ENCODE data around the gene RIBC2. TPM values are rescaled to one million over a fixed set of nuclear protein-coding genes. Genes with fewer than 3 reads are reported as not detected.
"Not testable (repeated sequence)": the region's sequence is repeated elsewhere in the genome, so short reads cannot be mapped to it uniquely, and the experiment has no call there.

RIBC2 gene
- total and polyA plus RNA-seq, 7 donors, result 1.5 TPM; not detected in 6

GRCh38 chr22:45435544-45436139, 22.1 kb downstream of the RIBC2 start:
- no peaks in the 10 kb centered on the region for H3K27me3 ChIP-seq
- H3K4me3 ChIP-seq, result peak overlapping the region in 1 of 4 donors; percentile 22
- peak; percentile 95 for DNase-seq
- peak overlapping the region; percentile 62 to 76 (median 66) for H3K27ac ChIP-seq
- H3K9me3 ChIP-seq, result no peaks in the 10 kb centered on the region
- intact Hi-C loops (cut with DNase I), result loop anchor here (1.0 to 5.0 kb wide), 2 partner anchors 123 to 166 kb away; no protein-coding TSS in a partner anchor
- 5 to 10% methylated on average over 20 of the region's 20 CpGs for WGBS, 2 donors
- TF ChIP-seq CTCF (IDR thresholded peaks at IDR 0.05), result peak; percentile 92 to 99 (median 97)
- no peak for TF ChIP-seq POLR2A (IDR thresholded peaks at IDR 0.05)
- peak in 2 of 4 donors; percentile 54 to 63 for TF ChIP-seq POLR2AphosphoS5 (IDR thresholded peaks at IDR 0.05)
- peaks cover 0 to 7% (median 5%) of the 10 kb centered on the region in 4 donors for H3K4me1 ChIP-seq
- H3K36me3 ChIP-seq, result no peaks in the 10 kb centered on the region

GRCh38 chr22:45436871-45437517, 23.5 kb downstream of the RIBC2 start:
- peaks cover 0 to 14% (median 7%) of the 10 kb centered on the region in 4 donors for H3K4me1 ChIP-seq
- intact Hi-C loops (cut with DNase I), result loop anchor here (5.0 kb wide), 1 partner anchor 125 kb away; no protein-coding TSS in a partner anchor
- H3K9me3 ChIP-seq, H3K27me3 ChIP-seq, DNase-seq, H3K27ac ChIP-seq, H3K4me3 ChIP-seq, H3K36me3 ChIP-seq: not testable (repeated sequence)
- WGBS, 2 donors, result 81 to 82% methylated on average over 34 of the region's 34 CpGs

GRCh38 chr22:45438336-45438735, 24.8 kb downstream of the RIBC2 start:
- Histone ChIP-seq H3K36me3 (no peaks in the 10 kb centered on the region), H3K27me3 (no peaks in the 10 kb centered on the region), H3K27ac (no peak overlapping the region), H3K4me3 (no peak overlapping the region), H3K9me3 (no peaks in the 10 kb centered on the region), H3K4me1 (peaks cover 0 to 14% (median 7%) of the 10 kb centered on the region in 4 donors)
- DNase-seq, result no peak
- intact Hi-C loops (cut with DNase I), result loop anchor here (5.0 kb wide), 1 partner anchor 126 kb away; no protein-coding TSS in a partner anchor
- TF ChIP-seq EP300 (IDR thresholded peaks at IDR 0.05), result no peak
- no peak for TF ChIP-seq POLR2AphosphoS5 (IDR thresholded peaks at IDR 0.05)
- TF ChIP-seq POLR2A (IDR thresholded peaks at IDR 0.05), result no peak
- TF ChIP-seq CTCF (IDR thresholded peaks at IDR 0.05), result no peak

- peak overlapping the region in 1 of 4 donors; percentile 17 for H3K27ac ChIP-seq
- H3K27me3 ChIP-seq, H3K9me3 ChIP-seq, H3K4me3 ChIP-seq, H3K4me1 ChIP-seq, H3K36me3 ChIP-seq, DNase-seq: not testable (repeated sequence)
- intact Hi-C loops (cut with DNase I), result loop anchor here (1.0 kb wide), 1 partner anchor 113 kb away; no protein-coding TSS in a partner anchor
- WGBS, 2 donors, result 47 to 54% methylated on average over 13 of the region's 13 CpGs
Measured at GRCh38 chr22:45440688-45441087, 27.2 kb downstream of the RIBC2 start.

- TF ChIP-seq POLR2A (IDR thresholded peaks at IDR 0.05) (no peak), POLR2AphosphoS5 (IDR thresholded peaks at IDR 0.05) (peak in 1 of 4 donors; percentile 40), CTCF (IDR thresholded peaks at IDR 0.05) (peak; percentile 51 to 69 (median 68)), EP300 (IDR thresholded peaks at IDR 0.05) (no peak)
- intact Hi-C loops (cut with DNase I), result loop anchor here (1.0 kb wide), 1 partner anchor 112 kb away; no protein-coding TSS in a partner anchor
- WGBS, 2 donors, result 8 to 24% methylated on average over 10 of the region's 10 CpGs
- peak overlapping the region in 1 of 4 donors; percentile 17 for H3K27ac ChIP-seq
- H3K9me3 ChIP-seq, result no peaks in the 10 kb centered on the region
- H3K27me3 ChIP-seq, result no peaks in the 10 kb centered on the region
- no peaks in the 10 kb centered on the region for H3K36me3 ChIP-seq
- H3K4me1 ChIP-seq, result peaks cover 0 to 7% (median 2%) of the 10 kb centered on the region in 4 donors
- DNase-seq, result peak; percentile 84
- no peak overlapping the region for H3K4me3 ChIP-seq
Measured at GRCh38 chr22:45441138-45441537, 27.6 kb downstream of the RIBC2 start.

Data from sigmoid colon (tissue), 7 donors.